Activated CD8-positive, alpha-beta memory T cell treated with anti-CD3 and anti-CD28 coated beads, Interleukin-2, amount 50 U/mL, for 48 hours (primary cell): Measurements from ENCODE around the gene SMIM17.
"Not testable (repeated sequence)": the region's sequence is repeated elsewhere in the genome, so short reads cannot be mapped to it uniquely, and the experiment has no call there.

ENCODE experiments used
- DNase-seq: peaks from one replicate; pipeline ENCODE4 v3.0.0-alpha.2; 2020

The SMIM17 gene

DNA sequence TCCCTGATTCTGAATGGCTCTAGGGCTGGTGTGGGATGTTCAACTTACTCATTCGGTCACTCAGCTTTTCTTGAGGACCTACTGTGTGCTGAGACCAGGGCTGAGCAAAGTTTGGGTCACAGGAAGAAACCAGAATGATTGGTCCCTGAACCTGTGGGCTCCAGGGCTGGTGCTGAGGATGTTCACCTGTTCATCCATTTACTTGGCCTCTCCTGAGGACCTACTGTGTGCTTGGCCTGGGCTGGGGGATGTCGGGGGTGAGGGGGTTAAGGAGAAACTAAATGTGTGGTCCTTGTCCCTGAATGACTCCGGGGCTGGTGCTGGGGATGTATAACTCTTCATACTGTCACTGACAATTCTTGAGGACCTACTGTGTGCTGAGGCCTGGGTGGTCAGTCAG, 18.3 kb downstream of the SMIM17 start:
- no peak for DNase-seq

- no peak for DNase-seq
Measured at GRCh38 chr19:56663931-56664500, 21.1 kb downstream of the SMIM17 start.

GRCh38 chr19:56664511-56664910, 21.6 kb downstream of the SMIM17 start:
- DNase-seq, result no peak

DNA sequence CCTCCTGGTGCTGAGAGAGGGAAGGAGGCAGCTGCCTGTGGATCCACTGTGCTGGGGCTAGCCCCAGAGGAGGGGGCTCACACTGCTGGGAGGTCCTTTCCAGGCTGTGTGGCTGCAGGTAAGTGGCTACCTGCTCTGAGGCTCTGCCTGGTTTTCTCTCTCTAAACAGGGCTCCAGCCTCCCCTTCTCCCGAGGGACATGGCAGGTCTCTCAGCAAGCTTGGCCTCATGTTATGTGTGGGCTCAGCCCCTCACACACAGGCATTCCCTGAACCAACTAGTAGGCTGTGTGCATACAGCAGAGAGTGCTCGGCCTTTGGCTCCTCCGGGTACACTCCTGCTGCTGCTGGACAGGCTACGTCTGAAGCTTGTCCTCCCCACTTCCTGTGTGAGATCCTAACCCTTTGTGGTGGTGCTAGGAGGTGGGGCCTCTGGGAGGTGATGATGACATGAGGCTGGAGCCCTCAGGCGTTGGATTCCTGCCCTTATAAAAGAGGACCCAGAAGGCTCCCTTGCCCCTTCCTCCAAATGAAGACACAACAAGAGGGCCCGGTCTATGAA, 24.4 kb downstream of the SMIM17 start:
- DNase-seq, result no peak

- DNase-seq, result no peak
Measured at GRCh38 chr19:56668676-56669075, 25.7 kb downstream of the SMIM17 start.

- DNase-seq, result no peak
Measured at GRCh38 chr19:56670401-56670960, 27.5 kb downstream of the SMIM17 start.

GRCh38 chr19:56670961-56671612, 28.1 kb downstream of the SMIM17 start:
- no peak for DNase-seq

GRCh38 chr19:56671613-56671994, 28.6 kb downstream of the SMIM17 start, which contains the start of gene ZNF835:
Gene ZNF835 (minus strand): TSS chr19:56671757. CDS start chr19:56665198, 6,559 bp downstream.
- DNase-seq, result peak; percentile 90

DNA sequence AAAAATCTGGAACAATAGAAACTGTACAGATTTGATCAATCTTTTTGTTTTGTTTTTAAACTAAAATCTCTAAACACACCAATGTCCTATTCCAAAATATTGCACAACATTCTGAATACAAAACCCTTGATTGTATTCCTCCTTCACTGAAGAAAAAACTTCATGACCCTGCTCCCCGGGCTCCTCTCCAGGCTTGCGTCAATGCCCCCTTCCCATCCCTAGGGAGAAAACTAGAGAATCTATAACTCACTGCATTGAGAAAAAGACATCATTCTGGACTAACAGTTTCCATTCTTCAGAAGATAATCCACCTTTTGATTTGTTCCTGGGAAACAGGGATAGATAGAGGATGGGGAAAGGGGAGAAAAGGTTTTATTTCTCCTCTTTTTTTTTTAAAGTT, 29.7 kb downstream of the SMIM17 start:
- DNase-seq, result not testable (repeated sequence)

DNA sequence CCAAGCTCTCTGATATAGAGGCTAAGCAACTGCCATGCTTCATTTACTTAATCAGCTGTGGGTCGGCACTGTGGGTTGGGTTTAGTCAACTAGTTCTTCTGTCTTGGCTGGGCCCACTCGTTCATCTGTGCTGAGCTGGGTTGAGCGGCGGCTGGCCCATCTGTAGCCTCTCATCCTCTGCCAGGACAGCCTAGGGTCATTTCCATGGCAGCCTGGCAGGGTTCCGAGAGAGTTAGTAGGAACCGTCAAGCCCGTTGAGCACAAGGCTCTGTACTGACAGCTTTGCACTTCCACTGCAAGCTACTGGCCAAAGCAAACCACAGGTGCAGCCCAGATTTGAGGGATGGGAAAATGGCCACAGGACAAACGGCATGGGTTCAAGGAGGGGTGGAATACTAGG, 35.2 kb downstream of the SMIM17 start:
- no peak for DNase-seq

GRCh38 chr19:56681702-56682101, 38.7 kb downstream of the SMIM17 start:
- DNase-seq, result no peak

DNA sequence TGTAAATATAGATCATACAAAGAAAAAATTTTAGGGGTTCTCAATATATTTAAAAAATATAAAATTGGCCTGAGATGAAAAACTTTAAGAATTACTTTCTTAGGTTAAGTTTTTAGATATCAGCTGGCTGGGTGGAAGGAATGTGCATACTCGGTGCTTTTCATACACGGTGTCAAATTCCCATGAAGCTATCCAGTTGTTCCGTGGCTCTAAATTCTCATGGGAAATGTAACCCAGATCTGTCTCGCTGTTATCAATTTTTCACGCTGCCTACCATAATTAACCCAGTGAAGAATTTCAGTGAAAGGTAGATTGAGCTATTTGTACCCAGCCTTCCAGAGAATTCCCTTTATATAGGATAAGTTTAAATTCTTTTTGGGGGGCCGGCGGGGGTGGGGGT, 40.2 kb downstream of the SMIM17 start:
- DNase-seq, result no peak

DNA sequence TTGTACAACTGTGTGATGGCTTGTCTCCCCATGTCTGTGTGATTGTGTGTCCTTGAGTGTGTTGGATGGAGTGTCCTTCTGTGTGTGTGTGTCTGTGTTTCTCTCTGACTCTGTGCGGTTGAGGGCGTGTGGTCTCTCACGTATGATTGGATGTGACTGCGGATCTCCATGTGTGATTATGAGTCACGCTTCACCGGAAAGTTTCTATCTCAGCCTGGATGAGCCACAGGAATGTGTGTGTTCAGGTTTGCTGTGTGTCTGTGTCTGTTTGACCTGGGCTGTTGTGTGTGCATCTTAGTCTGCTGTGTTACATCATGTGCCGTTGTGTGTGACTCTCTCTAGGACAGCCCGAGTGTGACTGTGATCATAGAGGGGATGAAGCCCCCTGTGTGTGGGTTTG, 44.1 kb downstream of the SMIM17 start:
- no peak for DNase-seq

GRCh38 chr19:56689198-56689597, 46.2 kb downstream of the SMIM17 start:
- DNase-seq, result no peak

- DNase-seq, result no peak
Measured at GRCh38 chr19:56690670-56691069, 47.7 kb downstream of the SMIM17 start.

DNA sequence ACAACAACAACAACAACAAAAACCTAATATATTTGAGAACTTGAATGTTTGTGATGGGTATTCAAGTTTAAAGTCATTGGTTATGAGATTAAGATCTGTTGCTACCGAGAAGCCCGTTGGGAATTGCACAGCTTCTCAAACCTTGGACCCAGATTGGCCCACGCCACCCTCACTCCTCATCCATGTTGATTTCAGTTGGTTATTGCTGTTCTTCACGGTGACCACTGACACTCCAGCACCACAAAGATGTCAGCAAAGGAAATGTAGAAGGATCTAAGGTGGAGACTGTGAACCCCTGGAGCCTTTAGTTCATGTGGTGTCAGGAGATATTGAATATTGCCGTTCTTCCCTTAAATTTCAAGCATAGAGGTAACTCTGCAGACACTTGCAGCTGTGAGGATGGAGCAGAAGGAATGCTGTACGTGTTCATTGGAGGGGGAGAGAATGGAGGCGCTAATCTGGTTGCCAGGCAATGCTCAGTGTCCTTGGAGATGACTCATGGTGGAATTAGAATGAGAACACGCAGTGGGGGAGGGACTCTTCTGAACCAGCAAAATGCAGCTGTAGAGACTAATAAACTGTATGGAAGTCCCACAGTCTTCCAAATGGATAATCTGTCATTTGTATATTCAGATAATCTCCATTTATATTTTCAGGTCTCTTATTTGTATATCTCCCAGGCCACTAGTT, 49.4 kb downstream of the SMIM17 start:
- DNase-seq, result no peak

DNA sequence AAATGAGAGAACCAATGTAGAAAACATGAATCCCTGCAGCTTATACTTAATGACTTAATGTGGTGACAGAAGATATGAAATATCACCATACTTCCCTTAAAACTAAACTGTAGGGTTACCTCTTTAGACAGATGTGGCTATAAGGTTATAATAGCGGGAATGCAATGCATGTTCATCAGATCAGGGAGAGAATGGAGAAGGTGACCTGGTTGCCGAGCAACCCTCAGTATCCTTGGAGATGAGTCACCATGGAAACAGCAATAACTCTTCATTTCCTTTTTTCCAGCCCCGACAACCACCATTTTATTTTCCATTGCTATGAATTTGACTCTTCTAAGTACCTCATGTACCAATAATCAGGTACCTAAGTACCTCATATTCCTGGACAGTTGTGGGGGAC, 56.6 kb downstream of the SMIM17 start:
- DNase-seq, result no peak

DNA sequence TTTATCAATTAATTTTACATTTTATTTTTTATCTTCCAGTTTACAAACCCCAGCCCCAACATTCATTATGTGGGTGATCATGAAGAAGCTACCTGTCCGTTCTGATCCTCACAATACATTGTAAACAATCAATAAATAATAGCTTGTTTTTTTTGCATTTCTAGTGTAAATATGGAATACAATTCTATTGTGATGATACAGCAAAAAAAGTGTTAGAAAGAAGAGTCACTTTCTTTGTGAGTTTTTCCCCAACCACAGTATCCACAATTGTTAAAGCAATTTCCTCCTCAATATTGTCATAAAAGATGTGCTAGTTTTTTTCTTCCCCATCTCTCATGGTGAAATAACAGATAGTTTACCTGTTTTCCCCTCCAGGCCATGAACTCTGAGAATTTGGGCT, 58.9 kb downstream of the SMIM17 start:
- no peak for DNase-seq

- DNase-seq, result no peak
Measured at GRCh38 chr19:56705939-56706338, 63.0 kb downstream of the SMIM17 start.
